Upper lobe of left lung (tissue), 4 donors: Measurements from ENCODE around the gene EMSY.

Experiments used
- CTCF ChIP-seq, 6 experiments: fragments of 450-650 bp in 4 of 6; fragments of 200-600 bp in 2 of 6; sonication (generic) in 2 of 6; IDR thresholded peaks; one replicate each; pipeline ENCODE4 v1.5.1; 2016 to 2019; ENCODE audit warnings: antibody characterized with exemption in 6 of 6
- POLR2A ChIP-seq, 4 donors: fragments of 450-650 bp; IDR thresholded peaks; one replicate each; pipeline ENCODE4 v1.5.1; 2016 to 2017; ENCODE audit warnings: antibody characterized with exemption in 4 of 4, mild to moderate bottlenecking in 2 of 4

- TF ChIP-seq CTCF (IDR thresholded peaks at IDR 0.05) (no peak), POLR2A (IDR thresholded peaks at IDR 0.05) (no peak)
Observed at GRCh38 chr11:76592961-76593360, 148.1 kb downstream of the EMSY start.
